22Rv1 (cell line): Measurements from ENCODE around the gene CBS.
"Not testable (repeated sequence)": the region's sequence is repeated elsewhere in the genome, so short reads cannot be mapped to it uniquely, and the experiment has no call there.

Experiments
- H3K27ac ChIP-seq: fragments of 450-650 bp; 2 replicates; pipeline ENCODE4 v1.5.1; 2017
- CTCF ChIP-seq: fragments of 450-650 bp; IDR thresholded peaks from 2 replicates; pipeline ENCODE4 v1.5.1; 2017; ENCODE audit warnings: mild to moderate bottlenecking
- ZFX ChIP-seq: fragments of 450-650 bp; IDR thresholded peaks from 2 replicates; pipeline ENCODE4 v1.6.1; 2017; ENCODE audit warnings: antibody characterized with exemption, borderline replicate concordance

Gene CBS

GRCh38 chr21:43066690-43067089, 8.9 kb downstream of the CBS start:
- not testable (repeated sequence) for H3K27ac ChIP-seq

- not testable (repeated sequence) for H3K27ac ChIP-seq
These were observed 9.6 kb downstream of the CBS start for GRCh38 chr21:43065991-43066390.

GRCh38 chr21:43064265-43064917, 11.2 kb downstream of the CBS start:
- H3K27ac ChIP-seq, result not testable (repeated sequence)

- H3K27ac ChIP-seq, result not testable (repeated sequence)
These were observed 12.5 kb downstream of the CBS start for GRCh38 chr21:43062955-43063664.

- H3K27ac ChIP-seq, result not testable (repeated sequence)
These were observed 22.5 kb downstream of the CBS start for GRCh38 chr21:43053112-43053511.

GRCh38 chr21:43045876-43046821, 29.5 kb downstream of the CBS start:
- H3K27ac ChIP-seq, result not testable (repeated sequence)

- not testable (repeated sequence) for H3K27ac ChIP-seq
These were observed 30.3 kb downstream of the CBS start for GRCh38 chr21:43045165-43045875.

- H3K27ac ChIP-seq, result not testable (repeated sequence)
These were observed 31.1 kb downstream of the CBS start for GRCh38 chr21:43044547-43044946.

GRCh38 chr21:43043291-43043690, 32.3 kb downstream of the CBS start:
- H3K27ac ChIP-seq, result not testable (repeated sequence)

GRCh38 chr21:43042169-43042568, 33.5 kb downstream of the CBS start:
- not testable (repeated sequence) for H3K27ac ChIP-seq

GRCh38 chr21:43038659-43039044, 37.0 kb downstream of the CBS start:
- H3K27ac ChIP-seq, result not testable (repeated sequence)

- H3K27ac ChIP-seq, result not testable (repeated sequence)
These were observed 37.5 kb downstream of the CBS start for GRCh38 chr21:43037918-43038658.

- not testable (repeated sequence) for H3K27ac ChIP-seq
These were observed 38.7 kb downstream of the CBS start for GRCh38 chr21:43036889-43037288.

GRCh38 chr21:43034826-43035225, 40.8 kb downstream of the CBS start:
- no peak overlapping the region for H3K27ac ChIP-seq
- no peak for TF ChIP-seq ZFX
- TF ChIP-seq CTCF, result no peak
